K562 (cell line): ENCODE measurements around the gene KHDRBS2. TPM values are rescaled to one million over a fixed set of nuclear protein-coding genes. Genes with fewer than 3 reads are reported as not detected.

Source experiments
- ATAC-seq: fragments of 200-7000 bp; cut with Tn5 transposase; 3 replicates; pipeline ENCODE4 v1.9.1; 2020; ENCODE audit warnings: moderate library complexity
- BruUV-seq: library from RNA; stranded (reverse); fragments of 400-500 nt; replicated peaks from 2 replicates; lab custom pipeline; 2021; lab: Mats Ljungman, UMichigan
- CTCF ChIA-PET: fragments of 300-600 bp; formaldehyde crosslinking; extraction: SDS; loops from one replicate; lab custom pipeline; 2021; ENCODE audit warnings: low intra/inter-chr PET ratio; lab: Yijun Ruan, JAX
- POLR2A ChIA-PET: fragments of 300-600, 350-650 bp; sonication (Branson Sonifier 250); formaldehyde crosslinking; extraction: SDS; loops from one replicate; lab custom pipeline; 2021; ENCODE audit warnings: antibody characterized with exemption, inconsistent platforms; lab: Yijun Ruan, JAX
- DNase-seq, 4 experiments: peaks; one replicate each; pipeline versions ENCODE4 v3.0.0 to v3.0.0-alpha.2; 2011 to 2018; ENCODE audit warnings: low spot score in 3 of 4, mixed read lengths in 3 of 4; ENCODE audit errors: extremely low read depth in 1 of 4
- FAIRE-seq: peaks from 2 replicates; lab custom pipeline; 2011; peaks lifted over from hg19 to GRCh38; lab: Jason Lieb, UNC
- H2AFZ ChIP-seq: 2 replicates; pipeline ENCODE4 v1.6.0; 2011; ENCODE audit warnings: low read depth, low read length, control low read depth, inconsistent platforms
- H3K27ac ChIP-seq: fragments of 200-600 bp; 3 replicates; pipeline ENCODE4 v1.8.0; 2011; ENCODE audit warnings: low read depth, mild to moderate bottlenecking, control low read depth, inconsistent platforms, low read length, moderate library complexity, mixed read lengths; ENCODE audit errors: extremely low read depth
- H3K27me3 ChIP-seq, 2 experiments: fragments of 300-600 bp in 1 of 2; 2 replicates in 1 of 2; 3 replicates in 1 of 2; pipeline versions ENCODE4 v1.6.0 to v1.8.0; 2011; ENCODE audit warnings: inconsistent platforms in 2 of 2, low read length in 2 of 2, mild to moderate bottlenecking in 1 of 2, mixed read lengths in 1 of 2, moderate library complexity in 1 of 2; ENCODE audit not compliant: control insufficient read depth in 2 of 2, insufficient read depth in 2 of 2
- H3K36me3 ChIP-seq: fragments of 300-600 bp; 3 replicates; pipeline ENCODE4 v1.8.0; 2011; ENCODE audit warnings: mild to moderate bottlenecking, low read length, inconsistent platforms; ENCODE audit not compliant: control insufficient read depth, insufficient read depth
- H3K4me1 ChIP-seq, 2 experiments: fragments of 200-600 bp in 1 of 2; replicated peaks in 1 of 2; 2 replicates in 1 of 2; 3 replicates in 1 of 2; pipeline versions ENCODE4 v1.5.1 to v1.8.0; 2011; ENCODE audit warnings: inconsistent platforms in 2 of 2, low read length in 2 of 2, mild to moderate bottlenecking in 1 of 2, mixed read lengths in 1 of 2, moderate library complexity in 1 of 2; ENCODE audit not compliant: control insufficient read depth in 2 of 2, insufficient read depth in 2 of 2
- H3K4me2 ChIP-seq: 2 replicates; pipeline ENCODE4 v1.6.1; 2011; ENCODE audit warnings: low read length, control low read depth, inconsistent platforms, mixed read lengths; ENCODE audit not compliant: insufficient read depth
- H3K4me3 ChIP-seq: fragments of 200-600 bp; sonication (generic), shearing (Covaris generic); 2 replicates; pipeline ENCODE4 v1.5.1; 2016; ENCODE audit warnings: control low read depth, inconsistent platforms
- H3K79me2 ChIP-seq: fragments of 200-600 bp; 3 replicates; pipeline ENCODE4 v1.8.0; 2011; ENCODE audit warnings: low read length, inconsistent platforms; ENCODE audit not compliant: control insufficient read depth, insufficient read depth
- H3K9ac ChIP-seq, 2 experiments: 2 replicates each; pipeline versions ENCODE4 v1.6.0 to v1.6.1; 2011; ENCODE audit warnings: low read depth in 2 of 2, low read length in 2 of 2, control low read depth in 1 of 2, inconsistent platforms in 1 of 2, mild to moderate bottlenecking in 1 of 2, mixed read lengths in 1 of 2; ENCODE audit not compliant: insufficient read depth in 1 of 2
- H3K9me1 ChIP-seq: one replicate; pipeline ENCODE4 v1.6.0; 2011; ENCODE audit warnings: inconsistent platforms, mild to moderate bottlenecking, low read length, moderate library complexity; ENCODE audit not compliant: control insufficient read depth, insufficient read depth
- H3K9me3 ChIP-seq: replicated peaks from 2 replicates; pipeline ENCODE4 v1.5.1; 2011; ENCODE audit warnings: low read depth, low read length, inconsistent platforms; ENCODE audit not compliant: control insufficient read depth, insufficient read depth
- H4K20me1 ChIP-seq: replicated peaks from 2 replicates; pipeline ENCODE4 v1.6.1; 2011; ENCODE audit warnings: low read length, inconsistent platforms, mixed read lengths; ENCODE audit not compliant: control insufficient read depth, insufficient read depth
- CHCHD3 ChIP-seq: fragments of 250-450 bp; sonication (Bioruptor Pico); IDR thresholded peaks from 2 replicates; pipeline ENCODE4 v2.1.2; 2022; ENCODE audit warnings: mild to moderate bottlenecking
- CHD1 ChIP-seq: fragments of 200-600 bp; sonication (generic); IDR thresholded peaks from one replicate; pipeline ENCODE4 v1.6.1; 2012; ENCODE audit warnings: mild to moderate bottlenecking, moderate library complexity, low read length, inconsistent platforms
- EP300 ChIP-seq: IDR thresholded peaks from 2 replicates; pipeline ENCODE4 v1.6.1; 2012; ENCODE audit warnings: low read length, improper control_type of control experiment
- ETS2 ChIP-seq: IDR thresholded peaks from 2 replicates; pipeline ENCODE4 v1.6.1; 2016; ENCODE audit warnings: borderline replicate concordance, missing genetic modification characterization, mild to moderate bottlenecking, moderate library complexity, missing compliant biosample characterization; ENCODE audit not compliant: poor library complexity, severe bottlenecking
- FIP1L1 ChIP-seq: fragments of 200-400 bp; formaldehyde crosslinking; IDR thresholded peaks from 2 replicates; pipeline ENCODE4 v1.6.1; 2018; ENCODE audit warnings: mild to moderate bottlenecking, low read depth, low read length; ENCODE audit not compliant: poor library complexity, severe bottlenecking
- FOXO4 ChIP-seq: fragments of 450-650 bp; formaldehyde crosslinking; IDR thresholded peaks from 2 replicates; pipeline ENCODE4 v1.4.0; 2020; ENCODE audit warnings: mild to moderate bottlenecking, moderate library complexity
- GABPB2 ChIP-seq: fragments of 250-450 bp; sonication (Bioruptor Pico); conservative IDR thresholded peaks from 2 replicates; pipeline ENCODE4 v1.5.1; 2021; ENCODE audit warnings: mild to moderate bottlenecking
- HDAC8 ChIP-seq: fragments of 450-650 bp; IDR thresholded peaks from 2 replicates; pipeline ENCODE4 v1.6.1; 2016; ENCODE audit warnings: mild to moderate bottlenecking, missing genetic modification characterization, moderate library complexity, missing compliant biosample characterization
- HEY1 ChIP-seq: fragments of 250-450 bp; sonication (Bioruptor Pico); IDR thresholded peaks from 2 replicates; pipeline ENCODE4 v1.5.0; 2020; ENCODE audit warnings: mild to moderate bottlenecking, moderate library complexity, borderline replicate concordance
- IRF9 ChIP-seq: fragments of 450-650 bp; IDR thresholded peaks from 2 replicates; pipeline ENCODE4 v1.6.1; 2016; ENCODE audit warnings: missing biosample characterization, missing genetic modification characterization
- KAT8 ChIP-seq: fragments of 450-650 bp; IDR thresholded peaks from 2 replicates; pipeline ENCODE4 v1.6.1; 2016; ENCODE audit warnings: low read depth, mild to moderate bottlenecking
- NFE2L1 ChIP-seq: fragments of 450-650 bp; IDR thresholded peaks from 2 replicates; pipeline ENCODE4 v1.6.1; 2016; ENCODE audit warnings: missing genetic modification characterization, low read depth, mild to moderate bottlenecking, missing compliant biosample characterization, moderate library complexity, borderline replicate concordance
- NUFIP1 ChIP-seq: fragments of 450-650 bp; IDR thresholded peaks from 2 replicates; pipeline ENCODE4 v1.6.1; 2018; ENCODE audit not compliant: partially characterized antibody
- PHTF2 ChIP-seq: fragments of 250-450 bp; sonication (Bioruptor Pico); IDR thresholded peaks from 2 replicates; pipeline ENCODE4 v1.5.0; 2021; ENCODE audit warnings: mild to moderate bottlenecking
- SIN3B ChIP-seq: fragments of 450-650 bp; IDR thresholded peaks from 2 replicates; pipeline ENCODE4 v1.6.1; 2017; ENCODE audit warnings: low read depth, mild to moderate bottlenecking, moderate library complexity
- ZNF140 ChIP-seq: fragments of 250-450 bp; sonication (Bioruptor Pico); IDR thresholded peaks from 2 replicates; pipeline ENCODE4 v1.8.0; 2021; ENCODE audit warnings: moderate library complexity, mild to moderate bottlenecking, inconsistent platforms
- ZNF217 ChIP-seq: sonication (generic); formaldehyde crosslinking; IDR thresholded peaks from 2 replicates; pipeline ENCODE4 v1.8.0; 2022; ENCODE audit warnings: mild to moderate bottlenecking, missing genetic modification reagents
- ZNF347 ChIP-seq: fragments of 450-650 bp; formaldehyde crosslinking; IDR thresholded peaks from 2 replicates; pipeline ENCODE4 v1.4.0; 2020; ENCODE audit warnings: low read depth, mild to moderate bottlenecking, moderate library complexity
- ZNF444 ChIP-seq: fragments of 250-450 bp; sonication (Bioruptor Pico); IDR thresholded peaks from 2 replicates; pipeline ENCODE4 v1.4.0; 2020; ENCODE audit warnings: mild to moderate bottlenecking, moderate library complexity
- WGBS: fragments of 100-300 bp; shearing (Covaris generic); methylation state at CpG from one replicate; pipeline ENCODE4 v1.1.6; 2016; ENCODE audit warnings: low coverage, mixed read lengths; ENCODE audit not compliant: insufficient coverage; ENCODE audit errors: missing lambda C conversion rate; 5-methylcytosine and 5-hydroxymethylcytosine counted together
- in situ Hi-C: fragments of 300-500 bp; cut with MboI; formaldehyde crosslinking; loops from 4 replicates; pipeline ENCODE4 v1.15.0; 2018; ENCODE audit warnings: inconsistent platforms, mixed read lengths
- intact Hi-C: fragments of 100-400 bp; cut with micrococcal nuclease; formaldehyde crosslinking; loops from 2 replicates; pipeline ENCODE4 v1.14.2; 2022
- polyA plus RNA-seq, 8 experiments: library from polyadenylated mRNA; depleted of rRNA in 4 of 8; stranded (reverse) in 5 of 8; unstranded in 3 of 8; fragments of >200 nt; fragmentation: Nextera tagmentation in 2 of 8; fragmentation: Illumina TruSeq in 1 of 8; extraction: Ambion mirVana in 2 of 8; extraction: Trizol in 1 of 8; gene quantifications; 2 replicates each; pipeline versions ENCODE4 v1.2.1 to v1.2.3, GENCODE V29; 2011 to 2014; ENCODE audit warnings: inconsistent platforms in 1 of 8, missing spikeins in 1 of 8
- total RNA-seq, 7 experiments: library from RNA; depleted of rRNA in 6 of 7; stranded (reverse); fragments of >200 nt in 6 of 7; fragmentation: Illumina TruSeq in 2 of 7; extraction: Trizol in 2 of 7; gene quantifications; 2 replicates each; pipeline versions ENCODE4 v1.2.1 to v1.2.3, GENCODE V29; 2011 to 2021; ENCODE audit warnings: low replicate concordance in 1 of 7

The KHDRBS2 gene
- total and polyA plus RNA-seq, 9 of the 15 experiments (the other 6 are each of a cell fraction or from before 2014, with no cell fraction given): not detected

DNA sequence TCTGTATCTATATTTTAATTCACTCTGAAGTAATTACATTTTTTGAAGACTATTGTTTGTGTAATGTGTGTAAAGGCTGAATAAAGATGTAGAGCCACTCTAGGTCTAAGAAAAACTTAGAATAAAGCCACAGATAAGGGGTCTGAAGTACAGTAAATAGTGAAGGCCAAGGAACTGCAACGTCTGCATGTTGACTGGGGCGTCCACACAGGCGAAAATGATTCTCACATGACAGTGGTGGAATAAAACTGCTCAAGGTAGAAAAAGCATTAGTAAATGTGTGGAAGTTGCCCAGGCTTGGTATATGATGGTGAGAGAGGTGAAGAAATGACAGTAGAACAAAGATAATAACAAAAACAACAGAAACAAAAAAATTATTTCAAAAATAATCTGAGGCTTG is 196.2 kb downstream of the KHDRBS2 start:
- ChIA-PET POLR2A (no interaction called here), CTCF (no interaction called here)
- H3K27me3 ChIP-seq: no peaks in the 10 kb centered on the region
- TF ChIP-seq NUFIP1 (no peak), CHD1 (no peak), ZNF347 (no peak), ETS2 (tag) (no peak), FIP1L1 (no peak), IRF9 (tag) (no peak), HEY1 (no peak), ZNF217 (CRISPR knock-in tag) (no peak), KAT8 (no peak), CHCHD3 (no peak), GABPB2 (no peak), FOXO4 (CRISPR knock-in tag) (no peak), NFE2L1 (no peak), ZNF140 (CRISPR knock-in tag) (no peak), EP300 (no peak), SIN3B (no peak), ZNF444 (CRISPR knock-in tag) (no peak), PHTF2 (no peak), HDAC8 (tag) (no peak)
- H3K4me2 ChIP-seq: no peak overlapping the region
- H2AFZ ChIP-seq: no peak overlapping the region
- no peaks in the 10 kb centered on the region for H4K20me1 ChIP-seq
- WGBS: 3% methylated on average over 3 of the region's 3 CpGs
- H3K36me3 ChIP-seq: no peaks in the 10 kb centered on the region
- no peaks in the 10 kb centered on the region for H3K9me3 ChIP-seq
- H3K27ac ChIP-seq: no peak overlapping the region
- no peaks in the 10 kb centered on the region for H3K79me2 ChIP-seq
- intact Hi-C loops: no loop called here
- no peak for FAIRE-seq
- no TSS peak for BruUV-seq
- H3K9ac ChIP-seq: no peak overlapping the region
- no peak for DNase-seq
- ATAC-seq: no peak
- no peaks in the 10 kb centered on the region for H3K9me1 ChIP-seq
- no peaks in the 10 kb centered on the region for H3K4me1 ChIP-seq
- no peak overlapping the region for H3K4me3 ChIP-seq
- in situ Hi-C loops: no loop called here
